DND-41 (cell line): ENCODE data around the gene MEF2C.
"Not testable (repeated sequence)": the region's sequence is repeated elsewhere in the genome, so short reads cannot be mapped to it uniquely, and the experiment has no call there.

Source experiments
- ATAC-seq: fragments of 200-7000 bp; cut with Tn5 transposase; 3 replicates; pipeline ENCODE4 v1.9.1; 2021; ENCODE audit warnings: low read depth; ENCODE audit not compliant: insufficient read depth
- DNase-seq: peaks from one replicate; pipeline ENCODE4 v3.0.0-alpha.2; 2020
- H2AFZ ChIP-seq: 2 replicates; pipeline ENCODE4 v1.6.0; 2012; ENCODE audit warnings: low read depth, low read length
- H3K27ac ChIP-seq: 2 replicates; pipeline ENCODE4 v1.5.1; 2012; ENCODE audit warnings: low read length, inconsistent platforms
- H3K27me3 ChIP-seq: fragments of 200-600 bp; sonication (generic); 2 replicates; pipeline ENCODE4 v1.6.0; 2012; ENCODE audit warnings: low read length, mild to moderate bottlenecking, inconsistent platforms; ENCODE audit not compliant: insufficient read depth, poor library complexity
- H3K36me3 ChIP-seq: 2 replicates; pipeline ENCODE4 v1.5.1; 2012; ENCODE audit warnings: low read length, inconsistent platforms; ENCODE audit not compliant: insufficient read depth
- H3K4me1 ChIP-seq: 2 replicates; pipeline ENCODE4 v1.5.1; 2012; ENCODE audit warnings: mild to moderate bottlenecking, low read length; ENCODE audit not compliant: insufficient read depth
- H3K4me2 ChIP-seq: 2 replicates; pipeline ENCODE4 v1.6.0; 2012; ENCODE audit warnings: mild to moderate bottlenecking, moderate library complexity, low read length, inconsistent platforms; ENCODE audit not compliant: insufficient read depth
- H3K4me3 ChIP-seq, 2 experiments: fragments of 200-600 bp in 1 of 2; shearing (Covaris generic) in 1 of 2; 2 replicates each; pipeline ENCODE4 v1.5.1; 2012 to 2016; ENCODE audit warnings: inconsistent platforms in 2 of 2, low read length in 2 of 2, mild to moderate bottlenecking in 2 of 2, low read depth in 1 of 2, moderate library complexity in 1 of 2
- H3K79me2 ChIP-seq: 2 replicates; pipeline ENCODE4 v1.6.0; 2012; ENCODE audit warnings: low read length, inconsistent platforms; ENCODE audit not compliant: insufficient read depth
- H3K9ac ChIP-seq: 2 replicates; pipeline ENCODE4 v1.6.0; 2012; ENCODE audit warnings: low read depth, mild to moderate bottlenecking, inconsistent platforms, low read length, moderate library complexity
- H3K9me3 ChIP-seq: 2 replicates; pipeline ENCODE4 v1.5.1; 2012; ENCODE audit warnings: low read length, moderate library complexity, mild to moderate bottlenecking, inconsistent platforms; ENCODE audit not compliant: insufficient read depth, severe bottlenecking
- H4K20me1 ChIP-seq: 2 replicates; pipeline ENCODE4 v1.6.0; 2012; ENCODE audit warnings: low read length; ENCODE audit not compliant: insufficient read depth
- EZH2 ChIP-seq: IDR thresholded peaks from 3 replicates; pipeline ENCODE4 v1.6.1; 2012; ENCODE audit warnings: borderline replicate concordance, low read depth, mild to moderate bottlenecking, moderate library complexity, low read length, inconsistent platforms; ENCODE audit not compliant: severe bottlenecking
- TF ChIP-seq, protein P1 (sequence below): IDR thresholded peaks from 2 replicates; pipeline ENCODE4 v1.5.1; 2012; ENCODE audit warnings: borderline replicate concordance, low read length, moderate library complexity, mild to moderate bottlenecking; ENCODE audit not compliant: poor library complexity, severe bottlenecking; ENCODE audit errors: extremely low read depth

MEF2C gene

DNA sequence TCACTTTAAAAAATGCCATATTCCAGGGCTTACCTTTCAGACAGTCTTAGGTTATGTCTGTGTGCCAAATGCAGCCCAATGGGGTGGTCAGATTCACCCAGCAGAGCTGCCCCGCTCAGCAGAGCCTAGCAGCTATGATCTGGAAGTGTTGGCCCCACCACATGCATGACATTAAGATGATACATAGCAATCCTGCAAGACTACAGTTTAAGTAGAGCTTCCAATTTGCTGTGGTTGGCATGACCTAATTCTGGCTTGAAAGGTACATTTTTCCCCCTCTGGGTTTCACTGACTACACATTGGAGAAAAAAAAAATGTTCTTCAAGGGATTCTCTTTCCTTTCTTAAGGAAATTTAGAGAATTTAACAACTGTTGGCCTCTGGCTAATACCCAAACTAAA lies 22.5 kb downstream of the MEF2C start:
- Histone ChIP-seq H3K4me2 (no peak overlapping the region), H4K20me1 (no peaks in the 10 kb centered on the region), H2AFZ (no peak overlapping the region), H3K79me2 (no peaks in the 10 kb centered on the region), H3K9me3 (no peaks in the 10 kb centered on the region), H3K36me3 (no peaks in the 10 kb centered on the region), H3K27ac (no peak overlapping the region), H3K9ac (no peak overlapping the region), H3K4me3 (no peak overlapping the region), H3K4me1 (no peaks in the 10 kb centered on the region), H3K27me3 (no peaks in the 10 kb centered on the region)
- DNase-seq (no peak), ATAC-seq (no peak)
- TF ChIP-seq, protein P1, sequence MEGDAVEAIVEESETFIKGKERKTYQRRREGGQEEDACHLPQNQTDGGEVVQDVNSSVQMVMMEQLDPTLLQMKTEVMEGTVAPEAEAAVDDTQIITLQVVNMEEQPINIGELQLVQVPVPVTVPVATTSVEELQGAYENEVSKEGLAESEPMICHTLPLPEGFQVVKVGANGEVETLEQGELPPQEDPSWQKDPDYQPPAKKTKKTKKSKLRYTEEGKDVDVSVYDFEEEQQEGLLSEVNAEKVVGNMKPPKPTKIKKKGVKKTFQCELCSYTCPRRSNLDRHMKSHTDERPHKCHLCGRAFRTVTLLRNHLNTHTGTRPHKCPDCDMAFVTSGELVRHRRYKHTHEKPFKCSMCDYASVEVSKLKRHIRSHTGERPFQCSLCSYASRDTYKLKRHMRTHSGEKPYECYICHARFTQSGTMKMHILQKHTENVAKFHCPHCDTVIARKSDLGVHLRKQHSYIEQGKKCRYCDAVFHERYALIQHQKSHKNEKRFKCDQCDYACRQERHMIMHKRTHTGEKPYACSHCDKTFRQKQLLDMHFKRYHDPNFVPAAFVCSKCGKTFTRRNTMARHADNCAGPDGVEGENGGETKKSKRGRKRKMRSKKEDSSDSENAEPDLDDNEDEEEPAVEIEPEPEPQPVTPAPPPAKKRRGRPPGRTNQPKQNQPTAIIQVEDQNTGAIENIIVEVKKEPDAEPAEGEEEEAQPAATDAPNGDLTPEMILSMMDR, result no peak
- TF ChIP-seq EZH2, result no peak

DNA sequence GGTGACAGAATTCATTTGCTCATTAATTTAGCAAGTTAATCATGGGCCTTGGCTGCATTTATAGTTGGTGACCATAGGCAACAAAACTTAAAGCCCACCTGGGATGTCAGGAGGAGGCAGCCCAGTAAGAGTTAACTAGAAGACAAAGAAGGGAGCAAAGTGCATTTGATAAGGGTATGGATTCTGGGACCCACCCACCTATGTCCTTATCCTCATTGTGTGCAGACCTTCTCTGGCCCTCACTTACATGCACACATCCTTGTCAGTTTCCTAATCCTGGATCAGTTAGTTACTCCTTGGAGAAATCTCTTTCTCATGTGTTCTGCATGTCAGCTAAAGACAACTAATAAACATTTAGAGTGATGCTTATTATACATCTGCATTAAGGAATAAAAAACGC lies 24.6 kb downstream of the MEF2C start:
- no peaks in the 10 kb centered on the region for H3K27me3 ChIP-seq
- no peaks in the 10 kb centered on the region for H3K36me3 ChIP-seq
- DNase-seq (no peak), ATAC-seq (no peak)
- H4K20me1 ChIP-seq, result no peaks in the 10 kb centered on the region
- H3K9ac ChIP-seq, result no peak overlapping the region
- no peak overlapping the region for H3K4me3 ChIP-seq
- H3K27ac ChIP-seq, result no peak overlapping the region
- H3K9me3 ChIP-seq, result no peaks in the 10 kb centered on the region
- H3K79me2 ChIP-seq, result no peaks in the 10 kb centered on the region
- no peak for TF ChIP-seq EZH2
- TF ChIP-seq, protein P1, result no peak
- H3K4me1 ChIP-seq, result no peaks in the 10 kb centered on the region
- no peak overlapping the region for H2AFZ ChIP-seq
- H3K4me2 ChIP-seq, result no peak overlapping the region

DNA sequence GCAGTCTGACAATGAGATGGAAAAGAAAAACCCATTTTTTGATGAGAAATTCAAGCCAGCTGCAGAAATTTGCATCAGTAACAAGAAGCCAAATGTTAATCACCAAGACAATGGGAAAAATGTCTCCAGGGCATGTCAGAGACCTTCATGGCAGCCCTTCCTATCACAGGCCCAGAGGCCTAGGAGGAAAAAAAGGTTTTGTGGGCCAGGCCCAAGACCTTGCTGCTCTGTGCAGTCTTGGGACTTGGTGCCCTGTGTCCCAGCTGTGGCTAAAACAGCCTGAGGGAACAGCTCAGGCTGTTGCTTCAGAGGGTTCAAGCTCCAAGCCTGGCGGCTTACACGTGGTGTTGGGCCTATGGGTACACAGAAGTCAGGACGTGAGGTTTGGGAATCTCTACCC lies 26.6 kb downstream of the MEF2C start:
- ATAC-seq, H3K4me1 ChIP-seq, H3K27me3 ChIP-seq, H3K4me3 ChIP-seq, DNase-seq, H3K79me2 ChIP-seq, H3K27ac ChIP-seq, H4K20me1 ChIP-seq, H3K9me3 ChIP-seq, H3K4me2 ChIP-seq, H3K9ac ChIP-seq, H3K36me3 ChIP-seq, H2AFZ ChIP-seq: not testable (repeated sequence)

DNA sequence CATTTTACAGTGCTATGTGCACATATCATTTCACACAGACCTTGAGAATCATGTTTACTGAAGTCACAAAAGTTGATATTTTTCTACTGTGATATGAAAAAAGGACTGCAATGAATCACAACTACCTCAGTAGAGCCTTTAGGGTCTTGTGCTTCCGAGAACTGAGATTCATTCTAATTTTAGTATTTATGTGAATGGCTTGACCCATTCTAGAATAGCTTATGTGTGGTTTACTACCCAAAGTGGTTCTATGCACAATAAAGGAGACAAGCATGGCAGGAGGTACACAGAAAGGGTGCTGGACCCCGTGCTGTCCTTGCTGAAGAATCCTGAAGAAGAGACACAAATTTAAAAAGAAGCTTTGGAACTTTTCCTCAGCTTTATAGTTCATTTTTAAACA lies 28.2 kb downstream of the MEF2C start:
- no peaks in the 10 kb centered on the region for H3K36me3 ChIP-seq
- H3K9me3 ChIP-seq, result no peaks in the 10 kb centered on the region
- H3K9ac ChIP-seq, result no peak overlapping the region
- H3K79me2 ChIP-seq, result no peaks in the 10 kb centered on the region
- ATAC-seq, result no peak
- H3K4me3 ChIP-seq, result no peak overlapping the region
- no peak overlapping the region for H3K27ac ChIP-seq
- TF ChIP-seq, protein P1, result no peak
- TF ChIP-seq EZH2, result no peak
- H3K27me3 ChIP-seq, result no peaks in the 10 kb centered on the region
- H3K4me1 ChIP-seq, result no peaks in the 10 kb centered on the region
- no peak for DNase-seq
- no peak overlapping the region for H2AFZ ChIP-seq
- H4K20me1 ChIP-seq, result no peaks in the 10 kb centered on the region
- H3K4me2 ChIP-seq, result no peak overlapping the region
